Upper lobe of left lung (tissue), 4 donors: Measurements from ENCODE around the gene APBA1.

Experiments
- POLR2A ChIP-seq, 4 donors: fragments of 450-650 bp; IDR thresholded peaks; one replicate each; pipeline ENCODE4 v1.5.1; 2016 to 2017; ENCODE audit warnings: antibody characterized with exemption in 4 of 4, mild to moderate bottlenecking in 2 of 4
- TF ChIP-seq, protein P1 (sequence below), 6 experiments: fragments of 450-650 bp in 4 of 6; fragments of 200-600 bp in 2 of 6; sonication (generic) in 2 of 6; IDR thresholded peaks; one replicate each; pipeline ENCODE4 v1.5.1; 2016 to 2019; ENCODE audit warnings: antibody characterized with exemption in 6 of 6

DNA sequence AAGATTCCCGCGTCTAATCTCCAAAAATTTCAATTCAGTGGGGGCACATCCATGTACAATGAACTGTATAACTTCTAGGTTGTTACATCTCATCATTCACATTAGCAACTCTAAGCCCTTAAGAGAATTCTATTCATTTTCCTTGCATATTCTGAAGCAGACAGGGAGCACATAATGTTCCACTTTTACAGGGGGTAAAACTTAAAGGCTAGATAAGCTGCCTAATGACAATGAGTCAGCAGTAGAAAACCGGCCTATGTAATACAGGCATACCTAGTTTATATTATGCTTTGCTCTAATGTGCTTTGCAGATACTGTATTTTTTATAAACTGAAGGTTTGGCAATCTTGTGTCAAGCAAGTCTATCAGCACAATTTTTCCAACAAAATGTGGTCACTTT, 47.2 kb upstream of the APBA1 start:
- TF ChIP-seq, protein P1, sequence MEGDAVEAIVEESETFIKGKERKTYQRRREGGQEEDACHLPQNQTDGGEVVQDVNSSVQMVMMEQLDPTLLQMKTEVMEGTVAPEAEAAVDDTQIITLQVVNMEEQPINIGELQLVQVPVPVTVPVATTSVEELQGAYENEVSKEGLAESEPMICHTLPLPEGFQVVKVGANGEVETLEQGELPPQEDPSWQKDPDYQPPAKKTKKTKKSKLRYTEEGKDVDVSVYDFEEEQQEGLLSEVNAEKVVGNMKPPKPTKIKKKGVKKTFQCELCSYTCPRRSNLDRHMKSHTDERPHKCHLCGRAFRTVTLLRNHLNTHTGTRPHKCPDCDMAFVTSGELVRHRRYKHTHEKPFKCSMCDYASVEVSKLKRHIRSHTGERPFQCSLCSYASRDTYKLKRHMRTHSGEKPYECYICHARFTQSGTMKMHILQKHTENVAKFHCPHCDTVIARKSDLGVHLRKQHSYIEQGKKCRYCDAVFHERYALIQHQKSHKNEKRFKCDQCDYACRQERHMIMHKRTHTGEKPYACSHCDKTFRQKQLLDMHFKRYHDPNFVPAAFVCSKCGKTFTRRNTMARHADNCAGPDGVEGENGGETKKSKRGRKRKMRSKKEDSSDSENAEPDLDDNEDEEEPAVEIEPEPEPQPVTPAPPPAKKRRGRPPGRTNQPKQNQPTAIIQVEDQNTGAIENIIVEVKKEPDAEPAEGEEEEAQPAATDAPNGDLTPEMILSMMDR (IDR thresholded peaks at IDR 0.05) = no peak
- no peak for TF ChIP-seq POLR2A (IDR thresholded peaks at IDR 0.05)
